ENCODE measurements around the gene EFCAB6.

DNA sequence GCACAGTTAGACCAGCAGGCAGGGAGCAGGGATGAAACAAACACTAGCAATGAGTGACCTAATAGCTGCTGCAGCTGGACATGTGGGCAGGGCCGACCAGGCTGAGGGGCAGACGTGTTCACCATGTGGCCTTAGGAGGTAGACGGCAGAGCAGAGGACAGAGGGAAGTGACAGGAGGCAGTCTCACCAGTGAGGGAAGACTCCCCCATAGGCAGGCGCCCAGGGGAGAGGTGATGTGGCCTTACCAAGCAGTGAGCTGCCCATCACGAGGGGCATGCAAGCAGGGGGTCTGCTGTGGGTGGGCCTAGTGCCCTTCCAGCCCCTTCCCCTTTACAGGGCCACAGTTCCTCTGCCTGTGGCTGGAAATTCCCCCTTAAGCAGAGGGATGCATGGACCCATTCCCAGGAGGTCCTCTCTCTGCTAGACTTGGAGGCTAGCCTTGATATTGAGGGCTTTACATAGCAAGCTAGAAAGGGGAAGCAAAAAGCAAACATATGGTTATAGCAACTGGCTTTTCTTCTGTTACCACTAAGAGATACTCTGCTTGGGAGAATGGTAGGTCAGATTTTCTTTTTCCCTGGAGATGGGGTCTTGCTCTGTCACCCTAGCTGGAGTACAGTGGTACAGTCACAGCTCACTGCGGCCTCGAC lies 332.7 kb downstream of the EFCAB6 start:
- TF ChIP-seq POLR2A (IDR thresholded peaks at IDR 0.05), result no peak
- TF ChIP-seq, protein P1, sequence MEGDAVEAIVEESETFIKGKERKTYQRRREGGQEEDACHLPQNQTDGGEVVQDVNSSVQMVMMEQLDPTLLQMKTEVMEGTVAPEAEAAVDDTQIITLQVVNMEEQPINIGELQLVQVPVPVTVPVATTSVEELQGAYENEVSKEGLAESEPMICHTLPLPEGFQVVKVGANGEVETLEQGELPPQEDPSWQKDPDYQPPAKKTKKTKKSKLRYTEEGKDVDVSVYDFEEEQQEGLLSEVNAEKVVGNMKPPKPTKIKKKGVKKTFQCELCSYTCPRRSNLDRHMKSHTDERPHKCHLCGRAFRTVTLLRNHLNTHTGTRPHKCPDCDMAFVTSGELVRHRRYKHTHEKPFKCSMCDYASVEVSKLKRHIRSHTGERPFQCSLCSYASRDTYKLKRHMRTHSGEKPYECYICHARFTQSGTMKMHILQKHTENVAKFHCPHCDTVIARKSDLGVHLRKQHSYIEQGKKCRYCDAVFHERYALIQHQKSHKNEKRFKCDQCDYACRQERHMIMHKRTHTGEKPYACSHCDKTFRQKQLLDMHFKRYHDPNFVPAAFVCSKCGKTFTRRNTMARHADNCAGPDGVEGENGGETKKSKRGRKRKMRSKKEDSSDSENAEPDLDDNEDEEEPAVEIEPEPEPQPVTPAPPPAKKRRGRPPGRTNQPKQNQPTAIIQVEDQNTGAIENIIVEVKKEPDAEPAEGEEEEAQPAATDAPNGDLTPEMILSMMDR (IDR thresholded peaks at IDR 0.05), result no peak

All from right lobe of liver (tissue), 4 donors.